ENCODE measurements around the gene MYL9.

Gene MYL9

DNA sequence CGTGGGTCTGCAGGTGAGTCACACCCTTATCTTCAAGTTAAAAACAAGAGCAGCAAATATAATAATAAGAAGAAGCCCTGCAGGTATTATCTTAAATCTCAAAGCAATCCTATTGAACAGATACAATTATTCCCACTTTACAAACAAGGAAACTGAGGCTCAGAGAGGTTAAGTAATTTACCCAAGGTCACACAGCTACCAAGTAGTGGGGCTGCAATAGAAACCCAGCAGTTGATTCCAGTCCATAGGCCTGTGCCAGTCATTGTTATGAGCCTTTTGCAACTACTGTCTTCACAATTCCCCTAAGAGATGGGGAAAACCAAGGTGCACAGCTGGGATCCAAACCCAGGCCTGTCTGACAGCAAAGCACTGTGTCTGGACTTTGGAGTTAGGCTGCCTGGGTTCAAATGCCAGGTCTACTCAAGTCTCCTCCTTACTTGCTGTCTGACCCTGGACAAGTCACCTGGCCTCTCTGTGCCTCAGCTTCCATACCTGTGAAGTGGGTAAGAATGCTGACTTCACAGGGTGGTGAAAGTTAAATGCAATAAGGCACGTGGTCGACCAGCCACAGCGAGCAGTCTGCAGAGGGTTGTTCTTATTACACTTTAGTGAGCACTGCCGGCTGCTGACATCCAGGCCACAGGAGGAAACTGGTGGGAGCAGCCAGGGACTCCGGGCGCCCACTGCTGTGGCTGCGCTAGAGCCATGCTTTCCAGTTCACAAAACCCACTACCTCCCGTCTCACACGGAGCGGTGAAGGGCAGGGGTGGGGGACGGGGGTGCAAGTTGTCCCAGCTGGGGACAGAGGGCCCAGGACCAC lies 6.1 kb downstream of the MYL9 start:
- TF ChIP-seq, protein P1, sequence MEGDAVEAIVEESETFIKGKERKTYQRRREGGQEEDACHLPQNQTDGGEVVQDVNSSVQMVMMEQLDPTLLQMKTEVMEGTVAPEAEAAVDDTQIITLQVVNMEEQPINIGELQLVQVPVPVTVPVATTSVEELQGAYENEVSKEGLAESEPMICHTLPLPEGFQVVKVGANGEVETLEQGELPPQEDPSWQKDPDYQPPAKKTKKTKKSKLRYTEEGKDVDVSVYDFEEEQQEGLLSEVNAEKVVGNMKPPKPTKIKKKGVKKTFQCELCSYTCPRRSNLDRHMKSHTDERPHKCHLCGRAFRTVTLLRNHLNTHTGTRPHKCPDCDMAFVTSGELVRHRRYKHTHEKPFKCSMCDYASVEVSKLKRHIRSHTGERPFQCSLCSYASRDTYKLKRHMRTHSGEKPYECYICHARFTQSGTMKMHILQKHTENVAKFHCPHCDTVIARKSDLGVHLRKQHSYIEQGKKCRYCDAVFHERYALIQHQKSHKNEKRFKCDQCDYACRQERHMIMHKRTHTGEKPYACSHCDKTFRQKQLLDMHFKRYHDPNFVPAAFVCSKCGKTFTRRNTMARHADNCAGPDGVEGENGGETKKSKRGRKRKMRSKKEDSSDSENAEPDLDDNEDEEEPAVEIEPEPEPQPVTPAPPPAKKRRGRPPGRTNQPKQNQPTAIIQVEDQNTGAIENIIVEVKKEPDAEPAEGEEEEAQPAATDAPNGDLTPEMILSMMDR (conservative IDR thresholded peaks at IDR 0.05), result no peak
- TF ChIP-seq ZFX (IDR thresholded peaks at IDR 0.05), result no peak
- no peak overlapping the region for H3K27ac ChIP-seq

DNA sequence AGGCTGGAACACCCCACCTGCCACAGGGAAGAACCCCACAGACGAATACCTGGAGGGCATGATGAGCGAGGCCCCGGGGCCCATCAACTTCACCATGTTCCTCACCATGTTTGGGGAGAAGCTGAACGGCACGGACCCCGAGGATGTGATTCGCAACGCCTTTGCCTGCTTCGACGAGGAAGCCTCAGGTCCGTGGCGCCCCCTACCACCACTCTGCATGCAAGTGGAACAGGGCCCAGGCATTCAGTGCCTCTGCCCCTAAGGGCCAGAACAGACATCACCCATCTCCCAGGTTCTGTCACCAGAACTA lies 6.6 kb downstream of the MYL9 start:
- TF ChIP-seq, protein P1 (conservative IDR thresholded peaks at IDR 0.05), result no peak
- no peak for TF ChIP-seq ZFX (IDR thresholded peaks at IDR 0.05)
- H3K27ac ChIP-seq, result no peak overlapping the region

DNA sequence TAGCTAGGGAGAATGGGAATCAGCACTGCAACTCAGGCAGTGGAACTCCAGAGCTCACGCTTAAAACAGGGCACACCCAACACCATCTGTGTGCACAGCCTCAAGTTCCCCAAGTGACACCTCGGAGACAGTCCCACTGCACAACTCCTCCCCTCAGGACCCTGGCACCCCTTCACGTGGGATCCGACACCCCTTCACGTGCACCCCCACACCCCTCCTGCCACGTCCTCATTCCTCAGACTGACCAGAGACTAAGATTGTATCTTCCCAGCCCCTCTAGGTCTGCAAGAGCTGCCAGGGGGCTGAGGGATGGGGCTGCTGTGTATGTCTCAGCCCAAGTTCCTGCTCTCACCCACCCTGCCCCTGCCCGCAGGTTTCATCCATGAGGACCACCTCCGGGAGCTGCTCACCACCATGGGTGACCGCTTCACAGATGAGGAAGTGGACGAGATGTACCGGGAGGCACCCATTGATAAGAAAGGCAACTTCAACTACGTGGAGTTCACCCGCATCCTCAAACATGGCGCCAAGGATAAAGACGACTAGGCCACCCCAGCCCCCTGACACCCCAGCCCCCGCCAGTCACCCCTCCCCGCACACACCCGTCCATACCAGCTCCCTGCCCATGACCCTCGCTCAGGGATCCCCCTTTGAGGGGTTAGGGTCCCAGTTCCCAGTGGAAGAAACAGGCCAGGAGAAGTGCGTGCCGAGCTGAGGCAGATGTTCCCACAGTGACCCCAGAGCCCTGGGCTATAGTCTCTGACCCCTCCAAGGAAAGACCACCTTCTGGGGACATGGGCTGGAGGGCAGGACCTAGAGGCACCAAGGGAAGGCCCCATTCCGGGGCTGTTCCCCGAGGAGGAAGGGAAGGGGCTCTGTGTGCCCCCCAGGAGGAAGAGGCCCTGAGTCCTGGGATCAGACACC lies 7.6 kb downstream of the MYL9 start:
- TF ChIP-seq, protein P1 (conservative IDR thresholded peaks at IDR 0.05), result no peak
- no peak for TF ChIP-seq ZFX (IDR thresholded peaks at IDR 0.05)
- no peak overlapping the region for H3K27ac ChIP-seq

DNA sequence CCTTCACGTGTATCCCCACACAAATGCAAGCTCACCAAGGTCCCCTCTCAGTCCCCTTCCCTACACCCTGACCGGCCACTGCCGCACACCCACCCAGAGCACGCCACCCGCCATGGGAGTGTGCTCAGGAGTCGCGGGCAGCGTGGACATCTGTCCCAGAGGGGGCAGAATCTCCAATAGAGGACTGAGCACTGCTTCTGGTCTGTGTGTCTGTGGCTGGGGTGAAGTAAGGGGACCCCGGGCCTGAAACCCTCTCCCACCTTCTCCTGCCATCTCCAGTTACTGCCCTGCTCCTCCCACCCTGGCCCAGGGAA lies 8.3 kb downstream of the MYL9 start:
- no peak for TF ChIP-seq ZFX (IDR thresholded peaks at IDR 0.05)
- TF ChIP-seq, protein P1 (conservative IDR thresholded peaks at IDR 0.05), result no peak
- no peak overlapping the region for H3K27ac ChIP-seq

DNA sequence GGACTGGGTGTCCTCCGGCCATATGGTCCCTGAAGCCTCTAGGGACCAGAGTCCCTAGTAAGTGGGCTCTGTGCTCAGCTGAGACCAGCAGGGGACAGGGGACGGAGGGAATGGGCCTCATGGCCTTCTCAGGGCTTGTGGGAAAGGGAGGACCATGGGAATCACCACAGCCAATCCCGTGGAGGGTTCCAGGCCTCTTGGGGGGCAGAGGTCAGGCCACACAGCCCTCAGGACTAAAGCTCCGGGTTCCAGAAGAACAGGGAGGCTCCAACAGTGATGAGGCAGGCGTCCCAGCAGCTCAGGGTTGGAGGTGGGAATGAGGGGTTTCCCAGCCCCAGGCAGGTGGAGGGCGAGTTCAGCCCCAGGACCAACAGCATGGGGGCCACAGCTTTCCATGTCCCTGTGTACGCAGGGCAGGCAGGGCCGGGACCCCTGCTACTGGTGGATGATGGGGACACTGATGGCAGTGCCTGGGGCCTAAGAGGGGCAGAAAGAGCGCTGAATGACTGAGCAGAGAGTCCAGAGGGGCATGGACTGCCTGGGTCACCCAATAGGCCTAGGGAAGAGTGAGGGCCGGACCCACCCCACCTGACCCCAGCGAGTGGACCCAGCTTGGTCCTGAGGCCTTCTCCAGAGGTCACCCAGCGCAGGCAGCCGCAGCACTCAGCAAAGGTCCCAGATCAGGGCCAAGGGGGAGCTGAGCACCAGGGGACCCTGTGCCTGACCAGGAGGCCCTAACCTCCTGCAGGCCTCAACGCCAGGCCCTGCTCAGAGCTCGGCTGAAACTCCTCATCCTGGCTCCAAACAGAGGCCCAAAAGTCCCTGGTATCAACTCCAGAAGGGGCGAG lies 8.8 kb downstream of the MYL9 start:
- no peak for TF ChIP-seq ZFX (IDR thresholded peaks at IDR 0.05)
- TF ChIP-seq, protein P1 (conservative IDR thresholded peaks at IDR 0.05), result no peak
- H3K27ac ChIP-seq, result no peak overlapping the region

DNA sequence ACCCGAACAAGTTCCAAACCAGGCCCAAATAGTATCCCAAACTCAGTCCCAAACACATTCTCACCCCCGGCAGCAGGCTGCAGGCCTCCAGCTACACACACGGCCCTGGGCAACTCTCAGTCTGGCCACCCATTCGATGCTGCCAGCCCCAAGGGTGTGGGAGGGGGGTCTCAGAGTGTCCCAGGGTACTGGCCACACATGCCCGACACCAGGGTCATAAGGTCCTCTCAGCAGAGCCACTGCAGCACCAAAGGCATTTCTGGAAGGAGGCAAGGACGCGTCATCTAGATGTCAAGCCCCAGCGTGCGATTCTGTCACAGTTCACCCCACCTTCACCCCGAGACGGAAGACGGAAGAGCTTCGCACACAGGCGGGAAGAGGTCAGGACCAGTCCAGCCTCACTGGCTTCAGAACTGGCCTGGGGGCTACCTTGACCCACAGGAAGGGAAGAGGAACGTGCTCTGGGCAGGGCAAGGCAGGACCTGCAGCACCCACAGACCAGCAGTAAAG lies 9.5 kb downstream of the MYL9 start:
- H3K27ac ChIP-seq, result no peak overlapping the region
- TF ChIP-seq ZFX (IDR thresholded peaks at IDR 0.05), result no peak
- TF ChIP-seq, protein P1 (conservative IDR thresholded peaks at IDR 0.05), result no peak

Measured in C4-2B (cell line).